Neural cell (in vitro differentiated cells): Measurements from ENCODE around the gene PCDH1. TPM values are rescaled to one million over a fixed set of nuclear protein-coding genes. Genes with fewer than 3 reads are reported as not detected.

Experiments used
- H2AFZ ChIP-seq: fragments of 200-600, 300-800 bp; sonication (generic), shearing (Covaris generic); 2 replicates; pipeline ENCODE4 v1.6.0; 2014; ENCODE audit warnings: low read depth, mild to moderate bottlenecking, antibody characterized with exemption, low read length, moderate library complexity
- H3F3A ChIP-seq: fragments of 200-600 bp; shearing (Covaris generic); 2 replicates; pipeline ENCODE4 v1.6.1; 2016; ENCODE audit warnings: mild to moderate bottlenecking, moderate library complexity, mixed read lengths, antibody characterized with exemption, low read length; ENCODE audit not compliant: insufficient read depth, poor library complexity, severe bottlenecking
- H3K27ac ChIP-seq: fragments of 200-600, 300-800 bp; sonication (generic), shearing (Covaris generic); 2 replicates; pipeline ENCODE4 v1.5.1; 2014; ENCODE audit warnings: mild to moderate bottlenecking, low read length, moderate library complexity
- H3K27me3 ChIP-seq: fragments of 300-800, 200-600 bp; sonication (generic), shearing (Covaris generic); 2 replicates; pipeline ENCODE4 v1.6.0; 2014; ENCODE audit warnings: mild to moderate bottlenecking, low read depth, low read length, moderate library complexity; ENCODE audit not compliant: insufficient read depth
- H3K36me3 ChIP-seq: fragments of 300-800, 200-600 bp; sonication (generic), shearing (Covaris generic); 2 replicates; pipeline ENCODE4 v1.5.1; 2014; ENCODE audit warnings: mild to moderate bottlenecking, antibody characterized with exemption, low read length, moderate library complexity; ENCODE audit not compliant: insufficient read depth
- H3K4me2 ChIP-seq: fragments of 300-800, 200-600 bp; sonication (generic), shearing (Covaris generic); 2 replicates; pipeline ENCODE4 v1.6.0; 2014; ENCODE audit warnings: mild to moderate bottlenecking, low read length
- H3K4me3 ChIP-seq: fragments of 300-800, 200-600 bp; sonication (generic), shearing (Covaris generic); 2 replicates; pipeline ENCODE4 v1.5.1; 2014; ENCODE audit warnings: mild to moderate bottlenecking, low read length, moderate library complexity
- H3K79me2 ChIP-seq: fragments of 200-600 bp; shearing (Covaris generic); replicated peaks from 2 replicates; pipeline ENCODE4 v1.6.0; 2014; ENCODE audit warnings: mild to moderate bottlenecking, low read length, moderate library complexity; ENCODE audit not compliant: insufficient read depth
- H3K9ac ChIP-seq: fragments of 300-800, 200-600 bp; sonication (generic), shearing (Covaris generic); 2 replicates; pipeline ENCODE4 v1.6.1; 2016; ENCODE audit warnings: mild to moderate bottlenecking, low read length, mixed read lengths
- H3K9me2 ChIP-seq: fragments of 200-600 bp; shearing (Covaris generic); 2 replicates; pipeline ENCODE4 v1.6.1; 2016; ENCODE audit warnings: mild to moderate bottlenecking, low read length, mixed read lengths; ENCODE audit not compliant: insufficient read depth
- H3K9me3 ChIP-seq: fragments of 200-600, 300-800 bp; sonication (generic), shearing (Covaris generic); 2 replicates; pipeline ENCODE4 v1.6.1; 2016; ENCODE audit warnings: mild to moderate bottlenecking, mixed run types, low read length, moderate library complexity, mixed read lengths
- H4K20me1 ChIP-seq: fragments of 200-600 bp; shearing (Covaris generic); 2 replicates; pipeline ENCODE4 v1.6.1; 2016; ENCODE audit warnings: mild to moderate bottlenecking, mixed run types; ENCODE audit not compliant: insufficient read depth
- EP300 ChIP-seq: fragments of 450-650 bp; conservative IDR thresholded peaks from 2 replicates; pipeline ENCODE4 v1.6.1; 2014; ENCODE audit warnings: antibody characterized with exemption, mild to moderate bottlenecking, moderate library complexity; ENCODE audit not compliant: poor library complexity, severe bottlenecking
- EZH2 ChIP-seq: fragments of 200-600, 300-800 bp; shearing (Covaris generic), sonication (generic); IDR thresholded peaks from 2 replicates; pipeline ENCODE4 v1.6.1; 2014; ENCODE audit warnings: antibody characterized with exemption, low read length, borderline replicate concordance, mild to moderate bottlenecking; ENCODE audit not compliant: insufficient read depth, poor library complexity, severe bottlenecking
- MXI1 ChIP-seq: fragments of 450-650 bp; conservative IDR thresholded peaks from 2 replicates; pipeline ENCODE4 v1.6.1; 2014; ENCODE audit warnings: antibody characterized with exemption, mild to moderate bottlenecking; ENCODE audit not compliant: poor library complexity, severe bottlenecking
- POLR2AphosphoS5 ChIP-seq: IDR thresholded peaks from 2 replicates; pipeline ENCODE4 v1.6.1; 2012
- RAD21 ChIP-seq: fragments of 450-650 bp; conservative IDR thresholded peaks from 2 replicates; pipeline ENCODE4 v1.6.1; 2014; ENCODE audit warnings: antibody characterized with exemption, mild to moderate bottlenecking, moderate library complexity
- SMC3 ChIP-seq: fragments of 450-650 bp; conservative IDR thresholded peaks from 2 replicates; pipeline ENCODE4 v1.6.1; 2014; ENCODE audit warnings: antibody characterized with exemption, mild to moderate bottlenecking, moderate library complexity; ENCODE audit not compliant: poor library complexity
- TAF1 ChIP-seq: IDR thresholded peaks from 2 replicates; pipeline ENCODE4 v1.6.1; 2012; ENCODE audit warnings: low read depth
- polyA plus RNA-seq: library from polyadenylated mRNA; depleted of rRNA; stranded (reverse); fragments of >200 nt; gene quantifications from 2 replicates; pipeline ENCODE4 v1.2.3, GENCODE V29; 2014
- TF ChIP-seq, protein P1 (sequence below): fragments of 450-650 bp; IDR thresholded peaks from 2 replicates; pipeline ENCODE4 v1.5.1; 2014; ENCODE audit warnings: antibody characterized with exemption, mild to moderate bottlenecking, moderate library complexity; ENCODE audit not compliant: poor library complexity, severe bottlenecking
- TF ChIP-seq, protein P2 (sequence below): IDR thresholded peaks from 2 replicates; pipeline ENCODE4 v1.6.1; 2012; ENCODE audit warnings: borderline replicate concordance

PCDH1 gene
- polyA plus RNA-seq, 1 donor from 2014 or later = 13.9 TPM

DNA sequence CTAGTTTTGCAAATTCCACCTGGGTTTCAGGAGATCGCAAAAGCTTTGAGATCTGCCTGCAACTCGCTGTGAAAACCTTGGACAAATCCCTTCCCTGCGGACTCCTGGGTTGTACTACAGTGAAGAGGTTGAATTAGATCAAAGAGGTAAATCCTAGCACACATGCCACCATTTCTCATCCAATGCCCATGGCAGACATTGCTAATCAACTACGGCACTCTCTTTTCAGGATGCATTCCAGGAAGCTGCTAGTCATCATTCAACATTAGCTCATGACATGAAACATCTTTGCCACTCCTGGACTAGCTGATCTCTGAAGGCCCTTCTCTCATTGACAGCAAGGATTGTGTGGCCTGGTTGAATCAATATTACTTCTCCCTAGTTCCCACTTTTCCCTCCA is 46.1 kb downstream of the PCDH1 start:
- H3K36me3 ChIP-seq = no peaks in the 10 kb centered on the region
- TF ChIP-seq POLR2AphosphoS5 (no peak), SMC3 (no peak), RAD21 (no peak), TAF1 (no peak), MXI1 (no peak), EZH2 (no peak), EP300 (no peak)
- TF ChIP-seq, protein P1, sequence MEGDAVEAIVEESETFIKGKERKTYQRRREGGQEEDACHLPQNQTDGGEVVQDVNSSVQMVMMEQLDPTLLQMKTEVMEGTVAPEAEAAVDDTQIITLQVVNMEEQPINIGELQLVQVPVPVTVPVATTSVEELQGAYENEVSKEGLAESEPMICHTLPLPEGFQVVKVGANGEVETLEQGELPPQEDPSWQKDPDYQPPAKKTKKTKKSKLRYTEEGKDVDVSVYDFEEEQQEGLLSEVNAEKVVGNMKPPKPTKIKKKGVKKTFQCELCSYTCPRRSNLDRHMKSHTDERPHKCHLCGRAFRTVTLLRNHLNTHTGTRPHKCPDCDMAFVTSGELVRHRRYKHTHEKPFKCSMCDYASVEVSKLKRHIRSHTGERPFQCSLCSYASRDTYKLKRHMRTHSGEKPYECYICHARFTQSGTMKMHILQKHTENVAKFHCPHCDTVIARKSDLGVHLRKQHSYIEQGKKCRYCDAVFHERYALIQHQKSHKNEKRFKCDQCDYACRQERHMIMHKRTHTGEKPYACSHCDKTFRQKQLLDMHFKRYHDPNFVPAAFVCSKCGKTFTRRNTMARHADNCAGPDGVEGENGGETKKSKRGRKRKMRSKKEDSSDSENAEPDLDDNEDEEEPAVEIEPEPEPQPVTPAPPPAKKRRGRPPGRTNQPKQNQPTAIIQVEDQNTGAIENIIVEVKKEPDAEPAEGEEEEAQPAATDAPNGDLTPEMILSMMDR = no peak
- TF ChIP-seq, protein P2, sequence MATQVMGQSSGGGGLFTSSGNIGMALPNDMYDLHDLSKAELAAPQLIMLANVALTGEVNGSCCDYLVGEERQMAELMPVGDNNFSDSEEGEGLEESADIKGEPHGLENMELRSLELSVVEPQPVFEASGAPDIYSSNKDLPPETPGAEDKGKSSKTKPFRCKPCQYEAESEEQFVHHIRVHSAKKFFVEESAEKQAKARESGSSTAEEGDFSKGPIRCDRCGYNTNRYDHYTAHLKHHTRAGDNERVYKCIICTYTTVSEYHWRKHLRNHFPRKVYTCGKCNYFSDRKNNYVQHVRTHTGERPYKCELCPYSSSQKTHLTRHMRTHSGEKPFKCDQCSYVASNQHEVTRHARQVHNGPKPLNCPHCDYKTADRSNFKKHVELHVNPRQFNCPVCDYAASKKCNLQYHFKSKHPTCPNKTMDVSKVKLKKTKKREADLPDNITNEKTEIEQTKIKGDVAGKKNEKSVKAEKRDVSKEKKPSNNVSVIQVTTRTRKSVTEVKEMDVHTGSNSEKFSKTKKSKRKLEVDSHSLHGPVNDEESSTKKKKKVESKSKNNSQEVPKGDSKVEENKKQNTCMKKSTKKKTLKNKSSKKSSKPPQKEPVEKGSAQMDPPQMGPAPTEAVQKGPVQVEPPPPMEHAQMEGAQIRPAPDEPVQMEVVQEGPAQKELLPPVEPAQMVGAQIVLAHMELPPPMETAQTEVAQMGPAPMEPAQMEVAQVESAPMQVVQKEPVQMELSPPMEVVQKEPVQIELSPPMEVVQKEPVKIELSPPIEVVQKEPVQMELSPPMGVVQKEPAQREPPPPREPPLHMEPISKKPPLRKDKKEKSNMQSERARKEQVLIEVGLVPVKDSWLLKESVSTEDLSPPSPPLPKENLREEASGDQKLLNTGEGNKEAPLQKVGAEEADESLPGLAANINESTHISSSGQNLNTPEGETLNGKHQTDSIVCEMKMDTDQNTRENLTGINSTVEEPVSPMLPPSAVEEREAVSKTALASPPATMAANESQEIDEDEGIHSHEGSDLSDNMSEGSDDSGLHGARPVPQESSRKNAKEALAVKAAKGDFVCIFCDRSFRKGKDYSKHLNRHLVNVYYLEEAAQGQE = no peak

DNA sequence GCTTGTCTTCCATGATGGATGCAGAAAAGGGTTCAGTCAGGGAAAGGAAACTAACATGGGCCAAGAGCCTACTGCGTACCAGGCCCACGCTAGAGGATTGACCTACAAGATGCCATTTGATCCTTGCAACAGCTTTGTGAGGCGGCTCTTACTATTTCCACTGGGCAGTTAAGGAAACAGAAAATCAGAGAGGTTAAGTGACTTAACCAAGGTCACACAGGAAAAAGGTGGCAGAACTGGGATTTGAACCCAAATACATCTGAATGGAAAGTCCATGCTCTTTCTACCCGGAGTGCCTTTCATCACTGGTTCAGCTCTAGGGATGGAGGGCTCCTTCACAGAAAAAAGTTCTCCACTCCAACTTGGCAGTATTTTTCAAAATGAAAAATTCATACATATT is 50.0 kb downstream of the PCDH1 start:
- Histone ChIP-seq H3F3A (no peaks in the 10 kb centered on the region), H3K79me2 (no peaks in the 10 kb centered on the region), H3K9ac (no peak overlapping the region), H2AFZ (no peak overlapping the region), H3K27me3 (no peaks in the 10 kb centered on the region), H3K9me3 (no peaks in the 10 kb centered on the region), H4K20me1 (no peaks in the 10 kb centered on the region), H3K27ac (no peak overlapping the region), H3K4me3 (no peak overlapping the region), H3K36me3 (peaks cover 6% of the 10 kb centered on the region), H3K4me2 (no peak overlapping the region), H3K9me2 (no peaks in the 10 kb centered on the region)
- TF ChIP-seq SMC3 (no peak), EZH2 (no peak), EP300 (no peak), RAD21 (no peak), TAF1 (no peak), POLR2AphosphoS5 (no peak), MXI1 (no peak)
- TF ChIP-seq, protein P1 = no peak
- TF ChIP-seq, protein P2 = no peak

More for the DNA sequence above, 46.1 kb downstream of the PCDH1 start:
- no peak overlapping the region for H3K27ac ChIP-seq
- no peaks in the 10 kb centered on the region for H3F3A ChIP-seq
- H2AFZ ChIP-seq = no peak overlapping the region
- H4K20me1 ChIP-seq = no peaks in the 10 kb centered on the region
- H3K79me2 ChIP-seq = no peaks in the 10 kb centered on the region
- no peaks in the 10 kb centered on the region for H3K9me2 ChIP-seq
- no peaks in the 10 kb centered on the region for H3K9me3 ChIP-seq
- H3K4me3 ChIP-seq = no peak overlapping the region
- H3K27me3 ChIP-seq = no peaks in the 10 kb centered on the region
- H3K9ac ChIP-seq = no peak overlapping the region
- H3K4me2 ChIP-seq = no peak overlapping the region
